DOHH2 (cell line): ENCODE results near the gene DENR.

Experiments used
- H3F3A ChIP-seq: fragments of 200-600 bp; sonication (generic), shearing (Covaris generic); 2 replicates; pipeline ENCODE4 v1.6.0; 2016; ENCODE audit warnings: antibody characterized with exemption, mild to moderate bottlenecking; ENCODE audit not compliant: control insufficient read depth, insufficient read depth
- H3K27ac ChIP-seq: fragments of 200-600 bp; sonication (generic); 2 replicates; pipeline ENCODE4 v1.5.1; 2014; ENCODE audit warnings: low read depth, mild to moderate bottlenecking, low read length, moderate library complexity
- H3K27me3 ChIP-seq: fragments of 200-600 bp; sonication (generic); 2 replicates; pipeline ENCODE4 v1.6.1; 2014; ENCODE audit warnings: mild to moderate bottlenecking, low read length, mixed read lengths; ENCODE audit not compliant: control insufficient read depth
- H3K36me3 ChIP-seq: fragments of 200-600 bp; sonication (generic); 2 replicates; pipeline ENCODE4 v1.6.1; 2014; ENCODE audit warnings: mild to moderate bottlenecking, low read length, moderate library complexity, mixed read lengths; ENCODE audit not compliant: control insufficient read depth
- H3K4me1 ChIP-seq: fragments of 200-600 bp; sonication (generic); 2 replicates; pipeline ENCODE4 v1.6.1; 2014; ENCODE audit warnings: mild to moderate bottlenecking, low read length, mixed read lengths; ENCODE audit not compliant: control insufficient read depth
- H3K4me2 ChIP-seq: fragments of 200-600 bp; sonication (generic); 2 replicates; pipeline ENCODE4 v1.6.0; 2014; ENCODE audit warnings: mild to moderate bottlenecking, low read length, moderate library complexity
- H3K4me3 ChIP-seq: fragments of 200-600 bp; sonication (generic); 2 replicates; pipeline ENCODE4 v1.5.1; 2014; ENCODE audit warnings: mild to moderate bottlenecking, low read length, mixed read lengths
- H3K79me2 ChIP-seq: fragments of 200-600 bp; sonication (generic); 2 replicates; pipeline ENCODE4 v1.6.1; 2014; ENCODE audit warnings: mild to moderate bottlenecking, low read length, mixed read lengths; ENCODE audit not compliant: control insufficient read depth
- H3K9me2 ChIP-seq: fragments of 200-600 bp; sonication (generic); replicated peaks from 2 replicates; pipeline ENCODE4 v1.6.1; 2014; ENCODE audit warnings: mild to moderate bottlenecking, low read length, mixed read lengths; ENCODE audit not compliant: control insufficient read depth
- H3K9me3 ChIP-seq: fragments of 200-600 bp; sonication (generic); 2 replicates; pipeline ENCODE4 v1.6.1; 2014; ENCODE audit warnings: antibody characterized with exemption, low read length, mixed read lengths; ENCODE audit not compliant: control insufficient read depth, insufficient read depth
- H4K20me1 ChIP-seq: fragments of 200-600 bp; sonication (generic); 2 replicates; pipeline ENCODE4 v1.6.0; 2014; ENCODE audit warnings: low read depth, mild to moderate bottlenecking, antibody characterized with exemption, low read length, moderate library complexity; ENCODE audit not compliant: control insufficient read depth, insufficient read depth
- CTCF ChIP-seq: fragments of 200-600 bp; sonication (generic); IDR thresholded peaks from one replicate; pipeline ENCODE4 v1.5.1; 2014; ENCODE audit warnings: antibody characterized with exemption, mild to moderate bottlenecking, low read depth, low read length; ENCODE audit not compliant: poor library complexity, severe bottlenecking
- EZH2phosphoT487 ChIP-seq: fragments of 200-600 bp; sonication (generic); IDR thresholded peaks from 2 replicates; pipeline ENCODE4 v1.6.1; 2017; ENCODE audit warnings: borderline replicate concordance, mild to moderate bottlenecking, antibody characterized with exemption, low read length, moderate library complexity, mixed read lengths

DENR gene

GRCh38 chr12:122811777-122812176 lies 59.2 kb downstream of the DENR start:
- Histone ChIP-seq H3K27ac (no peak overlapping the region), H3F3A (peaks cover 7% of the 10 kb centered on the region; the same call in 1 of the 2 replicates), H3K36me3 (no peaks in the 10 kb centered on the region), H3K4me1 (peaks cover 42% of the 10 kb centered on the region), H3K4me2 (no peak overlapping the region), H3K27me3 (no peaks in the 10 kb centered on the region), H3K9me2 (no peaks in the 10 kb centered on the region), H3K79me2 (no peaks in the 10 kb centered on the region), H3K4me3 (no peak overlapping the region), H4K20me1 (no peaks in the 10 kb centered on the region), H3K9me3 (no peaks in the 10 kb centered on the region)
- TF ChIP-seq EZH2phosphoT487, result no peak
- TF ChIP-seq CTCF, result no peak

GRCh38 chr12:122813310-122813713 lies 60.7 kb downstream of the DENR start:
- peak overlapping the region; percentile 67 for H3K4me2 ChIP-seq
- H3K27me3 ChIP-seq, result no peaks in the 10 kb centered on the region
- no peak for TF ChIP-seq EZH2phosphoT487
- peak; percentile 48 for TF ChIP-seq CTCF
- no peaks in the 10 kb centered on the region for H4K20me1 ChIP-seq
- no peaks in the 10 kb centered on the region for H3K79me2 ChIP-seq
- H3K9me2 ChIP-seq, result no peaks in the 10 kb centered on the region
- H3F3A ChIP-seq, result peaks cover 7% of the 10 kb centered on the region; the same call in 1 of the 2 replicates
- peaks cover 42% of the 10 kb centered on the region for H3K4me1 ChIP-seq
- H3K27ac ChIP-seq, result peak overlapping the region; percentile 20; the same call in 1 of the 2 replicates
- peak overlapping the region; percentile 49 for H3K4me3 ChIP-seq
- H3K36me3 ChIP-seq, result no peaks in the 10 kb centered on the region
- no peaks in the 10 kb centered on the region for H3K9me3 ChIP-seq

GRCh38 chr12:122819209-122819785 lies 66.7 kb downstream of the DENR start:
- H3K27ac ChIP-seq, result no peak overlapping the region
- H3F3A ChIP-seq, result peaks cover 13% of the 10 kb centered on the region
- H3K4me1 ChIP-seq, result peaks cover 66% of the 10 kb centered on the region
- H3K9me2 ChIP-seq, result no peaks in the 10 kb centered on the region
- no peaks in the 10 kb centered on the region for H3K9me3 ChIP-seq
- no peak for TF ChIP-seq CTCF
- no peak for TF ChIP-seq EZH2phosphoT487
- H3K4me3 ChIP-seq, result no peak overlapping the region
- H3K27me3 ChIP-seq, result no peaks in the 10 kb centered on the region
- no peaks in the 10 kb centered on the region for H3K79me2 ChIP-seq
- H3K4me2 ChIP-seq, result no peak overlapping the region
- no peaks in the 10 kb centered on the region for H3K36me3 ChIP-seq
- H4K20me1 ChIP-seq, result no peaks in the 10 kb centered on the region
